ENCODE data around the gene ZBTB16. TPM values are rescaled to one million over a fixed set of nuclear protein-coding genes. Genes with fewer than 3 reads are reported as not detected.

Gene ZBTB16
- total and polyA plus RNA-seq, 2 of the 13 experiments (the other 11 are each of a cell fraction or from before 2014, with no cell fraction given) = not detected

DNA sequence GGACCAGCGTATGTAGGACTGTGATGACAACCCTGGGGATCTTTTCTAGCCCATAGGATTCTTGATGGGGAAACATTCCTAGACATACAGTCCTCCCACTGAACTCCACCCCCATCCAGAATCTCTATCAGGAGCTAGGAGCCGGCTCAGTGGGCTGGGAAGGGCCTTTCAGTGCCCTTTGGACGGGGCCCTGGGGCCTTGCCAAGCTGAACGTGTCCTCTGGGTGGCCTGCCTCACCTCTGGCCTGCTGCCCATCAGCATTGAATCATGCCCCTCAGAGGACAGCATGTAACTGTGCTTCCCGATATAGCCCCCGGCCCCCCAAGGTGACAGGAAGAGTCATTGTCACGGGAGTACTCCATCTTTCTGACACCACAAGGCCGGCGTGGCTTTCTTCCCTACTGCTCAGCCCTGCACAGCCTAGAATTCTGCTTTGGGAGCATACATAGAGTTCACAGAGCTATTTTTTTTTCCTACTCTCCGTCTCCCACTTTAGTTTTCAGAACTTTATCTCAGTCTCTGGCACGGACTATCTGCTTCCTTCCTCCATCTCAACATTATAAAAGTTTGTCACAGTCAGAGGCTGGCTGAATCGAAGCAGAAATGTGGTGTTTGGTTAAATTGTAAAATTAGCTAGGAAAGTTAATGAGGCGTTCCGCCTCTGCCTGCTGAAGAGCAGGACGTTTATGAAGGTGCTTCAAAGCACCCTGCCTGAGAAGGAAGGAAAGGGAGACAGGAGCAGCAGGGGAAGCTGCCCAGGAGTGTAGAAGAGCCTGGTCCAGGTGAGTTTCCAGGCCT is 111.9 kb downstream of the ZBTB16 start (continued):
- TF ChIP-seq, protein P1, sequence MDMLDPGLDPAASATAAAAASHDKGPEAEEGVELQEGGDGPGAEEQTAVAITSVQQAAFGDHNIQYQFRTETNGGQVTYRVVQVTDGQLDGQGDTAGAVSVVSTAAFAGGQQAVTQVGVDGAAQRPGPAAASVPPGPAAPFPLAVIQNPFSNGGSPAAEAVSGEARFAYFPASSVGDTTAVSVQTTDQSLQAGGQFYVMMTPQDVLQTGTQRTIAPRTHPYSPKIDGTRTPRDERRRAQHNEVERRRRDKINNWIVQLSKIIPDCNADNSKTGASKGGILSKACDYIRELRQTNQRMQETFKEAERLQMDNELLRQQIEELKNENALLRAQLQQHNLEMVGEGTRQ (IDR thresholded peaks at IDR 0.05; ENCODE audit: low read depth, low read length) = no peak
- TF ChIP-seq, protein P1 (CRISPR knock-in tag; IDR thresholded peaks at IDR 0.05; ENCODE audit: borderline replicate concordance) = no peak
- TF ChIP-seq, protein P2, sequence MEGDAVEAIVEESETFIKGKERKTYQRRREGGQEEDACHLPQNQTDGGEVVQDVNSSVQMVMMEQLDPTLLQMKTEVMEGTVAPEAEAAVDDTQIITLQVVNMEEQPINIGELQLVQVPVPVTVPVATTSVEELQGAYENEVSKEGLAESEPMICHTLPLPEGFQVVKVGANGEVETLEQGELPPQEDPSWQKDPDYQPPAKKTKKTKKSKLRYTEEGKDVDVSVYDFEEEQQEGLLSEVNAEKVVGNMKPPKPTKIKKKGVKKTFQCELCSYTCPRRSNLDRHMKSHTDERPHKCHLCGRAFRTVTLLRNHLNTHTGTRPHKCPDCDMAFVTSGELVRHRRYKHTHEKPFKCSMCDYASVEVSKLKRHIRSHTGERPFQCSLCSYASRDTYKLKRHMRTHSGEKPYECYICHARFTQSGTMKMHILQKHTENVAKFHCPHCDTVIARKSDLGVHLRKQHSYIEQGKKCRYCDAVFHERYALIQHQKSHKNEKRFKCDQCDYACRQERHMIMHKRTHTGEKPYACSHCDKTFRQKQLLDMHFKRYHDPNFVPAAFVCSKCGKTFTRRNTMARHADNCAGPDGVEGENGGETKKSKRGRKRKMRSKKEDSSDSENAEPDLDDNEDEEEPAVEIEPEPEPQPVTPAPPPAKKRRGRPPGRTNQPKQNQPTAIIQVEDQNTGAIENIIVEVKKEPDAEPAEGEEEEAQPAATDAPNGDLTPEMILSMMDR (CRISPR knock-in tag; IDR thresholded peaks at IDR 0.05) = 0 out of 2 replicates have a peak, but pooled peaks have one; percentile 5
- no peak for TF ChIP-seq NFE2 (CRISPR knock-in tag; IDR thresholded peaks at IDR 0.05)
- TF ChIP-seq BHLHE40 (IDR thresholded peaks at IDR 0.05; ENCODE audit: low read length) = 0 out of 2 replicates have a peak, but pooled peaks have one; percentile 7

DNA sequence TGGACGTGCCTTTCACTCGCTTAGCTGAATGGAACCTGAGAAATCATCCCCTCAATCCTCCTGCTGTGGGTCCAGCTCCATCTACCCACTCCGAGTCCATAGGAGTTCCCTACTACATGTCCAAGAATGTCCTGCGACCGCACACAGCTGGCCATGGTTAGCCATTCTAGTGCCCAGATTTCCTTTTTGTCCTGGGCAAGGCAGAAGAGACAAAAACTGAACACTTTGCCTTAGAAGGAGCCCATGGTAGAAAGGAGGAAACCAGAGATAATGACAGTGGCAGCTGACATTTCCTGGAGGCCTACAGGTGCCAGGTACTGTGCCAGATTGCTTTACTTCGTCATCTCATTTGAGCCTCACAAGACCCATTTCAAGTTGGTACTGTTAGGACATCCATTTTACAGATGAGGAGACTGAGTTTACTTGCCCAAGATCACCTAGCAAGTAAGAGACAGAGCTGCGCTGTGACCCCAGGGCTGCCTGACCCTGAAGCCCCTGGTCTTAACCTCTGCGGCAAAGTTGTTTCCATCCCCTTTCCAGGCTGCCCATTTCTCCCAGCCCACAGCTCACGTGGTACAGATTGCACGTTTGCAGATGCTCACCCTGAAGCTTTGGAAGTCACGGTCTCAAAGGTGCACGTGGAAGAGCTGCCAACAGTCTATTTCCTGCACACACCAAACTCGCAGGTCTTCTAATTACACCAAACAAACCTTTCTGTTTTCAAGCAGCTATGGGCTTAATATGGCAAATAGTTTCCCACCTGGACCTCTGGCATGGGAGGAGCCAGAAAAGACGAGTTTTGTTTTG is 112.7 kb downstream of the ZBTB16 start:
- Histone ChIP-seq H3K27me3 (ENCODE audit: control insufficient read depth in 1 of 2, insufficient read depth in 2 of 2, low read length in 2 of 2) (peaks cover 0 to 32% of the 10 kb centered on the region in 2 experiments; a peak in 2 of 5 replicates), H3K27ac (ENCODE audit: extremely low read length, insufficient read depth, low read length) (no peak overlapping the region), H3K4me1 (ENCODE audit: insufficient read depth, low read length) (peaks cover 10% of the 10 kb centered on the region), H2AFZ (ENCODE audit: low read length) (no peak overlapping the region), H3K4me2 (ENCODE audit: low read depth, low read length) (no peak overlapping the region), H4K20me1 (ENCODE audit: insufficient read depth, low read length) (no peaks in the 10 kb centered on the region), H3K79me2 (ENCODE audit: insufficient read depth, low read length) (no peaks in the 10 kb centered on the region), H3K9ac (ENCODE audit: insufficient read depth, low read depth, low read length) (no peak overlapping the region), H3K4me3 (replicated peaks in 1 of 3; ENCODE audit: insufficient read depth in 1 of 3, low read depth in 2 of 3, low read length in 3 of 3) (no peak overlapping the region), H3K36me3 (replicated peaks in 1 of 2; ENCODE audit: control insufficient read depth in 1 of 2, insufficient read depth in 2 of 2, low read length in 2 of 2) (no peaks in the 10 kb centered on the region), H3K9me3 (ENCODE audit: low read length) (no peaks in the 10 kb centered on the region)
- no peak for DNase-seq (ENCODE audit: low spot score)
- 43% methylated on average over 13 of the region's 14 CpGs for WGBS (ENCODE audit: low lambda C conversion rate)
- no peak for ATAC-seq
- intact Hi-C loops (cut with micrococcal nuclease; ENCODE audit: unreplicated experiment) = no loop called here
- CTCF ChIA-PET (ENCODE audit: low intra/inter-chr PET ratio, low total read pairs) = no interaction called here
- POLR2A ChIA-PET = no interaction called here
- no peak for FAIRE-seq
- in situ Hi-C loops (cut with HindIII; ENCODE audit: extremely low pct_ligation_motif_present, low pct_unique_long_range_greater_than_20kb) = no loop called here
- BruUV-seq (replicated peaks) = no TSS peak
- TF ChIP-seq, protein P3, sequence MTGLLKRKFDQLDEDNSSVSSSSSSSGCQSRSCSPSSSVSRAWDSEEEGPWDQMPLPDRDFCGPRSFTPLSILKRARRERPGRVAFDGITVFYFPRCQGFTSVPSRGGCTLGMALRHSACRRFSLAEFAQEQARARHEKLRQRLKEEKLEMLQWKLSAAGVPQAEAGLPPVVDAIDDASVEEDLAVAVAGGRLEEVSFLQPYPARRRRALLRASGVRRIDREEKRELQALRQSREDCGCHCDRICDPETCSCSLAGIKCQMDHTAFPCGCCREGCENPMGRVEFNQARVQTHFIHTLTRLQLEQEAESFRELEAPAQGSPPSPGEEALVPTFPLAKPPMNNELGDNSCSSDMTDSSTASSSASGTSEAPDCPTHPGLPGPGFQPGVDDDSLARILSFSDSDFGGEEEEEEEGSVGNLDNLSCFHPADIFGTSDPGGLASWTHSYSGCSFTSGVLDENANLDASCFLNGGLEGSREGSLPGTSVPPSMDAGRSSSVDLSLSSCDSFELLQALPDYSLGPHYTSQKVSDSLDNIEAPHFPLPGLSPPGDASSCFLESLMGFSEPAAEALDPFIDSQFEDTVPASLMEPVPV (CRISPR knock-in tag; IDR thresholded peaks at IDR 0.05) = no peak
- no peak for TF ChIP-seq ZNF557 (CRISPR knock-in tag; IDR thresholded peaks at IDR 0.05)
- TF ChIP-seq, protein P4, sequence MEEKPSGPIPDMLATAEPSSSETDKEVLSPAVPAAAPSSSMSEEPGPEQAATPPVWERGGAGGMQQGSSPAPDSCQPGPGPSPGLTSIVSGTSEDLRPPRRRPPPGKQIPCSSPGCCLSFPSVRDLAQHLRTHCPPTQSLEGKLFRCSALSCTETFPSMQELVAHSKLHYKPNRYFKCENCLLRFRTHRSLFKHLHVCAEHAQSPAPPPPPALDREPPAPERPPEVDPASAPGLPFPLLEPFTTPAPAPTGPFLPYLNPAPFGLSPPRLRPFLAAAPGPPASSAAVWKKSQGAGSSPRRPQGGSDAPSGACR (CRISPR knock-in tag; IDR thresholded peaks at IDR 0.05) = no peak
- TF ChIP-seq, protein P5, sequence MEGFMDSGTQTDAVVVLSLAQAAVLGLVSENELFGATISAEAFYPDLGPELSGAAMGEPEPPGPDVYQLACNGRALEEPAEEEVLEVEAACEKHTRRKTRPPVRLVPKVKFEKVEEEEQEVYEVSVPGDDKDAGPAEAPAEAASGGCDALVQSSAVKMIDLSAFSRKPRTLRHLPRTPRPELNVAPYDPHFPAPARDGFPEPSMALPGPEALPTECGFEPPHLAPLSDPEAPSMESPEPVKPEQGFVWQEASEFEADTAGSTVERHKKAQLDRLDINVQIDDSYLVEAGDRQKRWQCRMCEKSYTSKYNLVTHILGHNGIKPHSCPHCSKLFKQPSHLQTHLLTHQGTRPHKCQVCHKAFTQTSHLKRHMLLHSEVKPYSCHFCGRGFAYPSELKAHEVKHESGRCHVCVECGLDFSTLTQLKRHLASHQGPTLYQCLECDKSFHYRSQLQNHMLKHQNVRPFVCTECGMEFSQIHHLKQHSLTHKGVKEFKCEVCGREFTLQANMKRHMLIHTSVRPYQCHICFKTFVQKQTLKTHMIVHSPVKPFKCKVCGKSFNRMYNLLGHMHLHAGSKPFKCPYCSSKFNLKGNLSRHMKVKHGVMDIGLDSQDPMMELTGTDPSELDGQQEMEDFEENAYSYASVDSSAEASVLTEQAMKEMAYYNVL (CRISPR knock-in tag; IDR thresholded peaks at IDR 0.05; ENCODE audit: borderline replicate concordance) = no peak

Data from HepG2 (cell line).